HUES64 (cell line): ENCODE data around the gene CCDC91.

Experiments used
- H3K27ac ChIP-seq: 2 replicates; pipeline ENCODE4 v1.7.0; 2013; ENCODE audit warnings: low read depth, low read length, inconsistent platforms
- H3K27me3 ChIP-seq: 2 replicates; pipeline ENCODE4 v1.6.1; 2013; ENCODE audit warnings: mild to moderate bottlenecking, low read length; ENCODE audit not compliant: insufficient read depth
- H3K36me3 ChIP-seq: 2 replicates; pipeline ENCODE4 v1.6.1; 2013; ENCODE audit warnings: mild to moderate bottlenecking, low read length; ENCODE audit not compliant: insufficient read depth
- H3K4me1 ChIP-seq: 2 replicates; pipeline ENCODE4 v1.6.1; 2013; ENCODE audit warnings: mild to moderate bottlenecking, low read length, moderate library complexity; ENCODE audit not compliant: insufficient read depth
- H3K4me3 ChIP-seq: 2 replicates; pipeline ENCODE4 v1.5.1; 2013; ENCODE audit warnings: mild to moderate bottlenecking, low read length, moderate library complexity
- H3K9ac ChIP-seq: 2 replicates; pipeline ENCODE4 v1.6.1; 2013; ENCODE audit warnings: mild to moderate bottlenecking, low read depth, low read length
- H3K9me3 ChIP-seq: 2 replicates; pipeline ENCODE4 v1.6.1; 2013; ENCODE audit warnings: low read depth, low read length; ENCODE audit not compliant: insufficient read depth
- WGBS: fragments of 150-250, 120-280 bp; methylation state at CpG from one replicate; pipeline ENCODE4 v1.1.7; 2013; ENCODE audit warnings: missing lambda C conversion rate; 5-methylcytosine and 5-hydroxymethylcytosine counted together

CCDC91 gene

GRCh38 chr12:28497889-28498411 lies 307.7 kb downstream of the CCDC91 start:
- Histone ChIP-seq H3K36me3 (no peaks in the 10 kb centered on the region), H3K4me1 (peaks cover 9% of the 10 kb centered on the region), H3K9ac (no peak overlapping the region), H3K27ac (no peak overlapping the region), H3K27me3 (no peaks in the 10 kb centered on the region), H3K4me3 (no peak overlapping the region), H3K9me3 (no peaks in the 10 kb centered on the region)

GRCh38 chr12:28498850-28499249 lies 308.6 kb downstream of the CCDC91 start:
- Histone ChIP-seq H3K4me3 (no peak overlapping the region), H3K27ac (no peak overlapping the region), H3K27me3 (no peaks in the 10 kb centered on the region), H3K9me3 (no peaks in the 10 kb centered on the region), H3K4me1 (peaks cover 9% of the 10 kb centered on the region), H3K36me3 (no peaks in the 10 kb centered on the region), H3K9ac (no peak overlapping the region)
- WGBS = no CpG with 5 or more reads among the region's 1 CpG

- Histone ChIP-seq H3K9me3 (no peaks in the 10 kb centered on the region), H3K36me3 (no peaks in the 10 kb centered on the region), H3K27ac (no peak overlapping the region), H3K4me1 (peaks cover 8% of the 10 kb centered on the region), H3K9ac (no peak overlapping the region), H3K4me3 (no peak overlapping the region), H3K27me3 (no peaks in the 10 kb centered on the region)
- no CpG with 5 or more reads among the region's 1 CpG for WGBS
Measured at GRCh38 chr12:28500373-28501024, 310.2 kb downstream of the CCDC91 start.

GRCh38 chr12:28506271-28506670 lies 316.0 kb downstream of the CCDC91 start:
- H3K9me3 ChIP-seq = no peaks in the 10 kb centered on the region
- H3K4me3 ChIP-seq = no peak overlapping the region
- no peaks in the 10 kb centered on the region for H3K27me3 ChIP-seq
- no peak overlapping the region for H3K27ac ChIP-seq
- no peak overlapping the region for H3K9ac ChIP-seq
- peaks cover 6% of the 10 kb centered on the region; the same call in 1 of the 2 replicates for H3K4me1 ChIP-seq
- H3K36me3 ChIP-seq = no peaks in the 10 kb centered on the region

- H3K9me3 ChIP-seq = no peaks in the 10 kb centered on the region
- H3K4me1 ChIP-seq = peaks cover 6% of the 10 kb centered on the region; the same call in 1 of the 2 replicates
- H3K9ac ChIP-seq = no peak overlapping the region
- no peaks in the 10 kb centered on the region for H3K27me3 ChIP-seq
- no peaks in the 10 kb centered on the region for H3K36me3 ChIP-seq
- no peak overlapping the region for H3K27ac ChIP-seq
- no peak overlapping the region for H3K4me3 ChIP-seq
Measured at GRCh38 chr12:28507033-28507432, 316.8 kb downstream of the CCDC91 start.

GRCh38 chr12:28507867-28508266 lies 317.6 kb downstream of the CCDC91 start:
- WGBS = 88% methylated on average over 3 of the region's 3 CpGs
- no peak overlapping the region for H3K27ac ChIP-seq

GRCh38 chr12:28512406-28512805 lies 322.1 kb downstream of the CCDC91 start:
- H3K4me1 ChIP-seq = no peaks in the 10 kb centered on the region
- no peak overlapping the region for H3K27ac ChIP-seq
- 82% methylated on average over 6 of the region's 6 CpGs for WGBS
- no peak overlapping the region for H3K9ac ChIP-seq
- H3K4me3 ChIP-seq = no peak overlapping the region
- H3K27me3 ChIP-seq = no peaks in the 10 kb centered on the region
- no peaks in the 10 kb centered on the region for H3K36me3 ChIP-seq
- peaks cover 4% of the 10 kb centered on the region; the same call in 1 of the 2 replicates for H3K9me3 ChIP-seq

More at GRCh38 chr12:28507867-28508266, 317.6 kb downstream of the CCDC91 start:
- Histone ChIP-seq H3K4me3 (no peak overlapping the region), H3K36me3 (no peaks in the 10 kb centered on the region), H3K4me1 (peaks cover 6% of the 10 kb centered on the region; the same call in 1 of the 2 replicates), H3K9me3 (no peaks in the 10 kb centered on the region), H3K27me3 (no peaks in the 10 kb centered on the region), H3K9ac (no peak overlapping the region)

- Histone ChIP-seq H3K36me3 (no peaks in the 10 kb centered on the region), H3K4me1 (no peaks in the 10 kb centered on the region), H3K9ac (no peak overlapping the region), H3K27ac (no peak overlapping the region), H3K27me3 (no peaks in the 10 kb centered on the region), H3K4me3 (no peak overlapping the region), H3K9me3 (peaks cover 4% of the 10 kb centered on the region; the same call in 1 of the 2 replicates)
- WGBS = no CpG with 5 or more reads among the region's 1 CpG
Measured at GRCh38 chr12:28512876-28513275, 322.6 kb downstream of the CCDC91 start.

GRCh38 chr12:28513983-28514382 lies 323.7 kb downstream of the CCDC91 start:
- no peaks in the 10 kb centered on the region for H3K4me1 ChIP-seq
- peaks cover 4% of the 10 kb centered on the region; the same call in 1 of the 2 replicates for H3K9me3 ChIP-seq
- H3K4me3 ChIP-seq = no peak overlapping the region
- no peak overlapping the region for H3K9ac ChIP-seq
- no peaks in the 10 kb centered on the region for H3K27me3 ChIP-seq
- no peaks in the 10 kb centered on the region for H3K36me3 ChIP-seq
- H3K27ac ChIP-seq = no peak overlapping the region
- 100% methylated on average over 1 of the region's 1 CpG for WGBS

GRCh38 chr12:28517101-28517500 lies 326.8 kb downstream of the CCDC91 start:
- H3K4me3 ChIP-seq = no peak overlapping the region
- no peak overlapping the region for H3K9ac ChIP-seq
- H3K27me3 ChIP-seq = no peaks in the 10 kb centered on the region
- no peaks in the 10 kb centered on the region for H3K36me3 ChIP-seq
- no peaks in the 10 kb centered on the region for H3K4me1 ChIP-seq
- peaks cover 4% of the 10 kb centered on the region; the same call in 1 of the 2 replicates for H3K9me3 ChIP-seq
- WGBS = 100% methylated on average over 1 of the region's 1 CpG
- H3K27ac ChIP-seq = no peak overlapping the region

GRCh38 chr12:28527631-28528249 lies 337.5 kb downstream of the CCDC91 start:
- no peaks in the 10 kb centered on the region for H3K36me3 ChIP-seq
- WGBS = 93% methylated on average over 5 of the region's 5 CpGs
- no peaks in the 10 kb centered on the region for H3K9me3 ChIP-seq
- H3K9ac ChIP-seq = no peak overlapping the region
- no peaks in the 10 kb centered on the region for H3K27me3 ChIP-seq
- H3K4me3 ChIP-seq = no peak overlapping the region
- H3K4me1 ChIP-seq = 0 out of 2 replicates have a peak, but pooled peaks cover 3% of the 10 kb centered on the region
- H3K27ac ChIP-seq = no peak overlapping the region
